HepG2 (cell line): ENCODE measurements around the gene ADCY9. TPM values are rescaled to one million over a fixed set of nuclear protein-coding genes. Genes with fewer than 3 reads are reported as not detected.

Source experiments
- AKAP8 ChIP-seq: sonication (generic); formaldehyde crosslinking; IDR thresholded peaks from 2 replicates; pipeline ENCODE4 v1.5.1; 2020; ENCODE audit warnings: mild to moderate bottlenecking, missing genetic modification reagents
- MLLT10 ChIP-seq: sonication (generic); formaldehyde crosslinking; IDR thresholded peaks from 2 replicates; pipeline ENCODE4 v1.4.0; 2020; ENCODE audit warnings: missing genetic modification reagents
- MYC ChIP-seq: sonication (generic); formaldehyde crosslinking; IDR thresholded peaks from 2 replicates; pipeline ENCODE4 v1.9.0; 2021; ENCODE audit warnings: missing genetic modification reagents, borderline replicate concordance
- PBX2 ChIP-seq: IDR thresholded peaks from 2 replicates; pipeline ENCODE4 v1.6.1; 2016; ENCODE audit warnings: control low read depth
- RERE ChIP-seq: IDR thresholded peaks from 2 replicates; pipeline ENCODE4 v1.6.1; 2016; ENCODE audit warnings: low read depth, missing genetic modification reagents, missing compliant biosample characterization
- SAP130 ChIP-seq: IDR thresholded peaks from 2 replicates; pipeline ENCODE4 v1.6.1; 2016; ENCODE audit warnings: low read depth
- TBX3 ChIP-seq: fragments of 450-650 bp; IDR thresholded peaks from 2 replicates; pipeline ENCODE4 v1.6.1; 2017; ENCODE audit warnings: antibody characterized with exemption, mild to moderate bottlenecking, inconsistent platforms, borderline replicate concordance
- YEATS4 ChIP-seq: sonication (generic); formaldehyde crosslinking; IDR thresholded peaks from 2 replicates; pipeline ENCODE4 v1.4.0; 2020; ENCODE audit warnings: missing genetic modification reagents, borderline replicate concordance
- YY1 ChIP-seq: IDR thresholded peaks from 2 replicates; pipeline ENCODE4 v1.6.1; 2011; ENCODE audit warnings: low read length, low read depth, moderate library complexity, mild to moderate bottlenecking; ENCODE audit not compliant: insufficient read depth, insufficient replicate concordance
- ZFYVE20 ChIP-seq: sonication (generic); formaldehyde crosslinking; IDR thresholded peaks from 2 replicates; pipeline ENCODE4 v1.8.0; 2023; ENCODE audit warnings: low read depth, mild to moderate bottlenecking, moderate library complexity, missing genetic modification reagents, borderline replicate concordance
- ZNF224 ChIP-seq: sonication (generic); formaldehyde crosslinking; IDR thresholded peaks from 2 replicates; pipeline ENCODE4 v1.5.0; 2020; ENCODE audit warnings: mild to moderate bottlenecking, missing genetic modification reagents
- ZNF382 ChIP-seq: sonication (generic); formaldehyde crosslinking; IDR thresholded peaks from 2 replicates; pipeline ENCODE4 v1.5.0; 2020; ENCODE audit warnings: missing genetic modification reagents, mild to moderate bottlenecking, borderline replicate concordance
- ZNF562 ChIP-seq: sonication (generic); formaldehyde crosslinking; IDR thresholded peaks from 2 replicates; pipeline ENCODE4 v1.8.0; 2022; ENCODE audit warnings: missing genetic modification reagents, borderline replicate concordance
- polyA plus RNA-seq, 8 experiments: library from polyadenylated mRNA; depleted of rRNA in 3 of 8; stranded (reverse) in 7 of 8; unstranded in 1 of 8; fragments of >200 nt; fragmentation: Illumina TruSeq in 4 of 8; extraction: Trizol in 4 of 8; gene quantifications; 2 replicates each; pipeline versions ENCODE4 v1.2.1 to v1.2.3, GENCODE V29; 2011 to 2016; ENCODE audit warnings: low read depth in 4 of 8, missing spikeins in 1 of 8, mixed read lengths in 1 of 8; ENCODE audit not compliant: insufficient read depth in 1 of 8
- total RNA-seq, 5 experiments: library from RNA; depleted of rRNA; stranded (reverse); fragments of >200 nt; fragmentation: Illumina TruSeq; extraction: Trizol; gene quantifications; 2 replicates each; pipeline ENCODE4 v1.2.3, GENCODE V29; 2016; ENCODE audit warnings: low read depth in 1 of 5
- TF ChIP-seq, protein P1 (sequence below): sonication (generic); formaldehyde crosslinking; IDR thresholded peaks from 2 replicates; pipeline ENCODE4 v1.4.0; 2020; ENCODE audit warnings: missing genetic modification reagents
- TF ChIP-seq, protein P2 (sequence below): sonication (generic); formaldehyde crosslinking; IDR thresholded peaks from 2 replicates; pipeline ENCODE4 v1.8.0; 2022; ENCODE audit warnings: mild to moderate bottlenecking, missing genetic modification reagents, moderate library complexity

The ADCY9 gene
- total and polyA plus RNA-seq, 2 of the 13 experiments (the other 11 are each of a cell fraction or from before 2014, with no cell fraction given) = 11.2 to 13.9 TPM

DNA sequence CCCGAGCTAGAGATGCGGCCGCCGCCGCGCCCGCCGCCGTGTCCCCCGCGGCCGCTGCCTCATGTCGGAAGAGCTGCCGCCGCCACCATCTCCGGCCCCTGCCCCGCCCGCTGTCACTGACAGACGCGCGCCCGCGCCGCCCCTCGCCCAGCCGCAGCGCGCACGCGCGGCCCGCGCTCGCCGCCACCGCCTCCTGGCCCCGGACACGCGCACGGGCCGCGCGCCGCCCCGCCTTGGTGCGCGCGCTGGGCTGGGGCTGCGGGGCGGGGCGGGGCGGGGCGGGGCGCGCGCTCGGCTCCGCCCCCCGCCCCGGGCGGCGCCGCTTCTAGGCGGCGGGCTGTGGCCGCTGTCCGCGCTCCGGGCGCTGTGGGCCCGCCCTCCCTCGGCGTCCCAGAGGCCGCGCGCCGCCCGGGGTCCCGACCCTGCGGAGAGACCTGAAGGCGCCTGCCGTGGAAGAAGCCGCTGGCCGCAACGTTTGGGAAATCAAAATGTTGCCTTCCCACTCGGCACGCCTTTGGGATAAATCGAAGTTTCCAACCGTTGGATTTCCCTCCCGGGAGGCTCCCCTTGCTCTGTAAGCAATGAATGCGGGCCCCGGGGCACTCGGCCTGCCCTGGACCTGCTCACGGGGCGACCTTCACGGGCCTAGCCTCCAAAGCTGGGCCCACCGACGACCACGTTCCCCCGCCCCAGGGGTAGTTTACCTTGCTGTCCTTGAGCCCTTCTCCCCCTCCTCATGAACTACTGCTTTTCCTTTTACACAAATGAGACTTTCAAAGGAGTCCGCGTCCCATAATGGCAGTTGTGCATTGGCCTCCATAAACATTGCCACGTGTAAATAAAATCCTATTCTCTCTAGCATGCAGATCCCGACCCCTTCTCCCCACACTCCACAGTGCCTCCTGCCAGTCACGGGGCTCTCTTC lies at the start of gene ADCY9 (continued):
- TF ChIP-seq, protein P1, sequence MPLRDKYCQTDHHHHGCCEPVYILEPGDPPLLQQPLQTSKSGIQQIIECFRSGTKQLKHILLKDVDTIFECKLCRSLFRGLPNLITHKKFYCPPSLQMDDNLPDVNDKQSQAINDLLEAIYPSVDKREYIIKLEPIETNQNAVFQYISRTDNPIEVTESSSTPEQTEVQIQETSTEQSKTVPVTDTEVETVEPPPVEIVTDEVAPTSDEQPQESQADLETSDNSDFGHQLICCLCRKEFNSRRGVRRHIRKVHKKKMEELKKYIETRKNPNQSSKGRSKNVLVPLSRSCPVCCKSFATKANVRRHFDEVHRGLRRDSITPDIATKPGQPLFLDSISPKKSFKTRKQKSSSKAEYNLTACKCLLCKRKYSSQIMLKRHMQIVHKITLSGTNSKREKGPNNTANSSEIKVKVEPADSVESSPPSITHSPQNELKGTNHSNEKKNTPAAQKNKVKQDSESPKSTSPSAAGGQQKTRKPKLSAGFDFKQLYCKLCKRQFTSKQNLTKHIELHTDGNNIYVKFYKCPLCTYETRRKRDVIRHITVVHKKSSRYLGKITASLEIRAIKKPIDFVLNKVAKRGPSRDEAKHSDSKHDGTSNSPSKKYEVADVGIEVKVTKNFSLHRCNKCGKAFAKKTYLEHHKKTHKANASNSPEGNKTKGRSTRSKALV (CRISPR knock-in tag) = no peak
- TF ChIP-seq TBX3 = no peak
- TF ChIP-seq AKAP8 (CRISPR knock-in tag) = no peak
- TF ChIP-seq, protein P2, sequence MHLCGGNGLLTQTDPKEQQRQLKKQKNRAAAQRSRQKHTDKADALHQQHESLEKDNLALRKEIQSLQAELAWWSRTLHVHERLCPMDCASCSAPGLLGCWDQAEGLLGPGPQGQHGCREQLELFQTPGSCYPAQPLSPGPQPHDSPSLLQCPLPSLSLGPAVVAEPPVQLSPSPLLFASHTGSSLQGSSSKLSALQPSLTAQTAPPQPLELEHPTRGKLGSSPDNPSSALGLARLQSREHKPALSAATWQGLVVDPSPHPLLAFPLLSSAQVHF (CRISPR knock-in tag) = no peak
- peak; percentile 60 for TF ChIP-seq SAP130 (CRISPR knock-in tag)
- no peak for TF ChIP-seq MLLT10 (CRISPR knock-in tag)
- peak; percentile 47; the same call in 1 of the 2 replicates for TF ChIP-seq YEATS4
- no peak for TF ChIP-seq ZNF382
- TF ChIP-seq ZNF562 (CRISPR knock-in tag) = no peak
- no peak for TF ChIP-seq PBX2 (CRISPR knock-in tag)
- TF ChIP-seq ZNF224 (CRISPR knock-in tag) = no peak
- peak; percentile 20; the same call in 1 of the 2 replicates for TF ChIP-seq MYC (CRISPR knock-in tag)
- 0 out of 2 replicates have a peak, but pooled peaks have one; percentile 14 for TF ChIP-seq RERE
- TF ChIP-seq ZFYVE20 (CRISPR knock-in tag) = no peak
- peak; percentile 12 for TF ChIP-seq YY1
